ENCODE data around the gene SHROOM1.
"Not testable (repeated sequence)": the region's sequence is repeated elsewhere in the genome, so short reads cannot be mapped to it uniquely, and the experiment has no call there.

SHROOM1 gene

GRCh38 chr5:132830436-132831094, at the start of gene SHROOM1:
Gene SHROOM1, minus strand, starts transcription at chr5:132830647. Its CDS starts 4,507 bp downstream, at chr5:132826140.
- DNase-seq, result peak; percentile 79

GRCh38 chr5:132877938-132878337, 47.5 kb upstream of the SHROOM1 start:
- no peak for DNase-seq

- DNase-seq, result no peak
These were observed 47.0 kb upstream of the SHROOM1 start for GRCh38 chr5:132877466-132877865.

GRCh38 chr5:132876020-132876759, 45.7 kb upstream of the SHROOM1 start:
- no peak for DNase-seq

- no peak for DNase-seq
These were observed 43.5 kb upstream of the SHROOM1 start for GRCh38 chr5:132873930-132874271.

- DNase-seq, result no peak
These were observed 42.9 kb upstream of the SHROOM1 start, which contains the start of gene LEAP2 for GRCh38 chr5:132873119-132873929. Gene LEAP2, plus strand, starts transcription at chr5:132873668. Its CDS starts 27 bp downstream, at chr5:132873695.

- no peak for DNase-seq
These were observed 42.3 kb upstream of the SHROOM1 start for GRCh38 chr5:132872788-132873118.

- DNase-seq, result no peak
These were observed 41.2 kb upstream of the SHROOM1 start for GRCh38 chr5:132871459-132872284.

GRCh38 chr5:132870801-132871200, 40.4 kb upstream of the SHROOM1 start:
- no peak for DNase-seq

- no peak for DNase-seq
These were observed 38.3 kb upstream of the SHROOM1 start for GRCh38 chr5:132868754-132869153.

- no peak for DNase-seq
These were observed 36.6 kb upstream of the SHROOM1 start for GRCh38 chr5:132867046-132867451.

- peak; percentile 99 for DNase-seq
These were observed 36.0 kb upstream of the SHROOM1 start, which contains the start of the genes GDF9 and UQCRQ for GRCh38 chr5:132866342-132867045. Gene GDF9, minus strand, starts transcription at chr5:132866469. Its CDS starts 1,936 bp downstream, at chr5:132864533. Gene UQCRQ, plus strand, starts transcription at chr5:132866642. Its CDS starts 240 bp downstream, at chr5:132866882.

GRCh38 chr5:132865668-132866341, 35.4 kb upstream of the SHROOM1 start:
- DNase-seq, result no peak

GRCh38 chr5:132860742-132861141, 30.3 kb upstream of the SHROOM1 start:
- DNase-seq, result no peak

GRCh38 chr5:132859889-132860437, 29.5 kb upstream of the SHROOM1 start:
- no peak for DNase-seq

- DNase-seq, result no peak
These were observed 25.6 kb upstream of the SHROOM1 start for GRCh38 chr5:132856011-132856410.

GRCh38 chr5:132854992-132855391, 24.5 kb upstream of the SHROOM1 start:
- not testable (repeated sequence) for DNase-seq

GRCh38 chr5:132854301-132854700, 23.9 kb upstream of the SHROOM1 start:
- no peak for DNase-seq

GRCh38 chr5:132853790-132854189, 23.3 kb upstream of the SHROOM1 start:
- DNase-seq, result no peak

GRCh38 chr5:132853323-132853722, 22.9 kb upstream of the SHROOM1 start:
- peak; percentile 61 for DNase-seq

- DNase-seq, result no peak
These were observed 19.6 kb upstream of the SHROOM1 start for GRCh38 chr5:132850066-132850465.
